Tibial nerve (tissue), 4 donors: ENCODE data around the gene CRTC3. TPM values are rescaled to one million over a fixed set of nuclear protein-coding genes. Genes with fewer than 3 reads are reported as not detected.

Experiments
- DNase-seq, 2 donors: peaks; one replicate each; pipeline ENCODE4 v3.0.0-alpha.2; 2019; ENCODE audit warnings: low spot score in 2 of 2
- H3K27ac ChIP-seq, 4 donors: fragments of 200-600 bp; sonication (generic) in 3 of 4; one replicate each; pipeline ENCODE4 v1.5.1; 2017 to 2019; ENCODE audit warnings: mild to moderate bottlenecking in 1 of 4
- H3K27me3 ChIP-seq, 2 donors: fragments of 200-600 bp; sonication (generic) in 1 of 2; one replicate each; pipeline versions ENCODE4 v1.5.1 to v1.6.0; 2017 to 2019
- H3K36me3 ChIP-seq, 3 donors: fragments of 200-600 bp; sonication (generic); one replicate each; pipeline ENCODE4 v1.5.1; 2018 to 2019
- H3K4me1 ChIP-seq, 4 donors: fragments of 200-600 bp; sonication (generic) in 3 of 4; one replicate each; pipeline ENCODE4 v1.5.1; 2017 to 2019
- H3K4me3 ChIP-seq, 4 donors: fragments of 200-600 bp; sonication (generic) in 3 of 4; one replicate each; pipeline ENCODE4 v1.5.1; 2017 to 2019; ENCODE audit warnings: mild to moderate bottlenecking in 1 of 4, moderate library complexity in 1 of 4
- H3K9me3 ChIP-seq, 4 donors: fragments of 200-600 bp; sonication (generic) in 3 of 4; one replicate each; pipeline ENCODE4 v1.5.1; 2017 to 2019
- EP300 ChIP-seq, 2 donors: sonication (generic); formaldehyde crosslinking; IDR thresholded peaks; one replicate each; pipeline ENCODE4 v1.6.1; 2017; ENCODE audit warnings: antibody characterized with exemption in 2 of 2, mild to moderate bottlenecking in 1 of 2
- POLR2A ChIP-seq, 2 donors: fragments of 450-650 bp; IDR thresholded peaks; one replicate each; pipeline ENCODE4 v1.6.1; 2017; ENCODE audit warnings: antibody characterized with exemption in 2 of 2, mild to moderate bottlenecking in 2 of 2, moderate library complexity in 2 of 2
- WGBS, 2 donors: methylation state at CpG; one replicate each; pipeline ENCODE4 v1.1.5; 2018; 5-methylcytosine and 5-hydroxymethylcytosine counted together
- total RNA-seq, 4 donors: library from RNA; depleted of rRNA; stranded (reverse); fragments of >200 nt; gene quantifications; one replicate each; pipeline ENCODE4 v1.1.0, GENCODE V29; 2016
- TF ChIP-seq, protein P1 (sequence below), 5 experiments: fragments of 200-600 bp in 3 of 5; fragments of 450-650 bp in 2 of 5; sonication (generic) in 3 of 5; IDR thresholded peaks; one replicate each; pipeline ENCODE4 v1.5.1; 2016 to 2019; ENCODE audit warnings: antibody characterized with exemption in 5 of 5, mild to moderate bottlenecking in 3 of 5, moderate library complexity in 2 of 5

CRTC3 gene
- total RNA-seq, 4 donors from 2014 or later = 52.7 to 63.7 (median 60.6) TPM

DNA sequence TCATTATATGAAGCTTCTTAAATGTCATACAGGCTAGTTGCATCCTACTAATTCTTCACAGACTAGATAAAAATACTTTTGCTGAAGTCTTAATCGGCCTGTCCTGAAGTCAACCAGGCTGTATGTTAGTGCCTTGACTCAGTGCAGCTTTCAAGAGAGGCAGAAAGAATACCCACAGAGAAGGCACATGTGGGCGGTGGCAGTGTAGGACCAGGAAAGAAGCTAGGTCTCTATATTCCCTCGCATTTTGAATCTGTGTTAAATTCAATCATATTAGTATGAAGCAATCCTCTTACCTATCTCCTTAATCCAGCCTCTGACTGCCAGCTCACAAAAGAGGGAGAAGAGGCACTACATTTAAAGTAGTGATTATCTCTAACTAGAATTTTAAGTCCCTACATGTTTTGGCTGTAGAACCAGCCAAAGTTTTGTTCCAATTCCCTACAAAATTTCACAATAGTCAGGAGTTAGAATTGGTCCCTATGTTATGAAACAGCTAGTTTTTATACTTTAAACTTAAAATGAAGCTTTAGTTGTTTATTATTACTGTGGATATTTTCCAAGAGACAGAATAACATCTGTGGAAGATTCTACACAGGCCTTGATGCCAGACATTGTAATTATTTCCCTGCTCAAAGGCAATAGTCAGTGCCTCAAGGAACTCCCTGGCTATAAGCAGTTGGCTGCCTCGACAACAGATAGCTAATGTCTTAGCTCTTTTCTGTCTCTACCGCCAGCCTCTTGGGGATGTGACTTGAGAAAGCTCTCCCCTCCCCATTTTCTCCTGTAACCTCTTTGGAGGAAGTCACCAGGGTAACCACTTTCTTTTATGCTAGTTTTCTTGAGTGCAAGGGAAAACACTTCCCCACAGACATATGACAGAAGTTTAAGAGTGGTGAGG is 31.9 kb downstream of the CRTC3 start:
- TF ChIP-seq, protein P1, sequence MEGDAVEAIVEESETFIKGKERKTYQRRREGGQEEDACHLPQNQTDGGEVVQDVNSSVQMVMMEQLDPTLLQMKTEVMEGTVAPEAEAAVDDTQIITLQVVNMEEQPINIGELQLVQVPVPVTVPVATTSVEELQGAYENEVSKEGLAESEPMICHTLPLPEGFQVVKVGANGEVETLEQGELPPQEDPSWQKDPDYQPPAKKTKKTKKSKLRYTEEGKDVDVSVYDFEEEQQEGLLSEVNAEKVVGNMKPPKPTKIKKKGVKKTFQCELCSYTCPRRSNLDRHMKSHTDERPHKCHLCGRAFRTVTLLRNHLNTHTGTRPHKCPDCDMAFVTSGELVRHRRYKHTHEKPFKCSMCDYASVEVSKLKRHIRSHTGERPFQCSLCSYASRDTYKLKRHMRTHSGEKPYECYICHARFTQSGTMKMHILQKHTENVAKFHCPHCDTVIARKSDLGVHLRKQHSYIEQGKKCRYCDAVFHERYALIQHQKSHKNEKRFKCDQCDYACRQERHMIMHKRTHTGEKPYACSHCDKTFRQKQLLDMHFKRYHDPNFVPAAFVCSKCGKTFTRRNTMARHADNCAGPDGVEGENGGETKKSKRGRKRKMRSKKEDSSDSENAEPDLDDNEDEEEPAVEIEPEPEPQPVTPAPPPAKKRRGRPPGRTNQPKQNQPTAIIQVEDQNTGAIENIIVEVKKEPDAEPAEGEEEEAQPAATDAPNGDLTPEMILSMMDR (IDR thresholded peaks at IDR 0.05) = no peak
- peak; percentile 47 to 62 for TF ChIP-seq EP300 (IDR thresholded peaks at IDR 0.05)
- Histone ChIP-seq H3K4me1 (peaks cover 0 to 85% (median 75%) of the 10 kb centered on the region in 4 donors), H3K27ac (peak overlapping the region; percentile 49 to 94 (median 78)), H3K27me3 (no peaks in the 10 kb centered on the region), H3K9me3 (no peaks in the 10 kb centered on the region), H3K36me3 (no peaks in the 10 kb centered on the region), H3K4me3 (no peak overlapping the region)
- 41 to 50% methylated on average over 5 of the region's 5 CpGs for WGBS, 2 donors
- no peak for DNase-seq

DNA sequence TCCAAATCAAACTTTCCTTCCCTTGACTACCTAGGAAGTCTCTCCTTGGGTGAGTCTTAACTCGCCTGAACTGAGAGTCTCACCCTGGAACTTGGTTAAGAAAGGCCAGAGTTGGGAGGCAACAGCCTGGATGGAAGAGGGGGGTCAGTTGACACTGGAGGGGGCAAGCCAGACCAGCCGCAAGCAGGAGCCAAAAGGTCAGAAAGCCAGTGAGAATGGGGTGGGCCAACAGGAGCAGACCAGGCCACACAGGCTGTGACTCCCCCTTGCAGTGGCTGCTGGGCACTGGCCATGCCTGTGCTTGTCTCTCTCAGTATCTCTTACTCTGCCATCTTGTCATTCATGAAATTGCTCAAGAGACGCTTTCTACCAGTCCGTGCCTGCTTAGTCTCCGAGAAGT is 32.9 kb downstream of the CRTC3 start:
- DNase-seq = no peak
- Histone ChIP-seq H3K27ac (peak overlapping the region; percentile 49 to 94 (median 78)), H3K36me3 (no peaks in the 10 kb centered on the region), H3K4me3 (no peak overlapping the region), H3K27me3 (no peaks in the 10 kb centered on the region), H3K9me3 (no peaks in the 10 kb centered on the region), H3K4me1 (peaks cover 0 to 74% (median 66%) of the 10 kb centered on the region in 4 donors)
- TF ChIP-seq POLR2A (IDR thresholded peaks at IDR 0.05) (no peak), EP300 (IDR thresholded peaks at IDR 0.05) (no peak)
- TF ChIP-seq, protein P1 (IDR thresholded peaks at IDR 0.05) = no peak
- WGBS, 2 donors = 82 to 88% methylated on average over 5 of the region's 5 CpGs

DNA sequence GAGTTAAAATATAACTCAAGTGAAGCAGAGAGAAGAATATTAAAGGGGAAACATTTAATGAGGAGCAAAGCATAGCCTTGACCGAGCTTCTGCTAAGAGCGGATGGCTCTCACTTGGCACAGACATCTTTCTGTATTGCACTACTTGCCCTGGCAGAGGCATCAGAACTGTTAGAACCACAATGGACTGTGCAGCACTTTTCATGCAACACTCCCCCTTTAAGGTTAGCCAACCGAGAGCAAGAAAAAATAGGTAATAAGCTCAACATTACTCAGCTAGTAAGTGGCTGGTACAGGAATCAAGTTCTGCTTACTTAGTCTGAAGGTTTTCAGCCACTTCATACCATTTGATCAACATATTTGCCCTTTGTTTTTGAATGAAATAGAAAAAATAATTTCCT is 33.7 kb downstream of the CRTC3 start:
- Histone ChIP-seq H3K4me1 (peaks cover 0 to 67% (median 58%) of the 10 kb centered on the region in 4 donors), H3K9me3 (no peaks in the 10 kb centered on the region)
- WGBS, 2 donors = 85 to 91% methylated on average over 3 of the region's 3 CpGs

DNA sequence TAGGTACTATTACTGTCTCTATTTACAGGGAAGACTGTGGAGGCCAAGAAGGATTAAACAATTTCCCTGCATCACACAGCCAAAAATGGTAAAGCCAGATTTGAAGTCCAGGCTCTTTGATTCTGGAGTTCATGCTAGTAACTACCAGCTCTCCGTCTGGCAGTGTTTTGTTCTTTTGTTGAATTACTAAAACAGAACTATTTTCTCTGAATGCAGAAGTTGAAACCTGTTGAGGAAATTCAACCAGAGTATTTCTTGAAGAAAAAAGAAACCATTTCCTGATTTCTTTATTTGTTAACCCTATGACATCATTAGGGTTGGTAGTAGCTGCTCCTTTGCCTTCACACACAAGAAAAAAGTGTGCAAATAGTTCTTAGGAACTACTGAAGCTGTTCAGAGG is 34.3 kb downstream of the CRTC3 start:
- Histone ChIP-seq H3K4me1 (peaks cover 0 to 61% (median 52%) of the 10 kb centered on the region in 4 donors), H3K27ac (peak overlapping the region in 3 of 4 donors; percentile 15 to 94 (median 91)), H3K9me3 (no peaks in the 10 kb centered on the region), H3K4me3 (no peak overlapping the region), H3K36me3 (no peaks in the 10 kb centered on the region), H3K27me3 (no peaks in the 10 kb centered on the region)
- no peak for DNase-seq
- 36 to 50% methylated on average over 1 of the region's 1 CpG for WGBS, 2 donors
- peak in 1 of 2 donors; percentile 12 for TF ChIP-seq EP300 (IDR thresholded peaks at IDR 0.05)
- TF ChIP-seq, protein P1 (IDR thresholded peaks at IDR 0.05) = no peak

More for the DNA sequence above, 33.7 kb downstream of the CRTC3 start:
- Histone ChIP-seq H3K27ac (peak overlapping the region in 3 of 4 donors; percentile 15 to 94 (median 91)), H3K4me3 (no peak overlapping the region), H3K27me3 (no peaks in the 10 kb centered on the region), H3K36me3 (no peaks in the 10 kb centered on the region)
- no peak for DNase-seq
- no peak for TF ChIP-seq POLR2A (IDR thresholded peaks at IDR 0.05)
- TF ChIP-seq, protein P1 (IDR thresholded peaks at IDR 0.05) = no peak
- no peak for TF ChIP-seq EP300 (IDR thresholded peaks at IDR 0.05)

DNA sequence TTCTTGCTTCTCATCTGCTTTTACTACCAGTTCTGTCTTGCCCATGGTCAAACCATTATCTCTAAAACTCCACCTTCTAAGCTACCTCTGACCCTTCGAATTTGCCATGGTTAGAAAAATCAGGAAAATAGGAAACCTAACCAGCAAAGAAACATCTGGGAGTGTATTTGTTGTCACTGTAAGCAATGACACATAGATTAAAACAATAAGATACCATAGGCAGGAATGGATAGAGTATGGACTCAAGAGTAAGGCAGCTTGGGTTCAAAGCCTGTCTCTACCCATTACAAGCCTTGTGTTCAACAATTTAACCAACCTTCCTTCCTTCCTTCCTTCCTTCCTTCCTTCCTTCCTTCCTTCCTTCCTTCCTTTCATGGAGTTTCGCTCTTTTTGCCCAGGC is 34.9 kb downstream of the CRTC3 start:
- Histone ChIP-seq H3K4me3 (no peak overlapping the region), H3K36me3 (no peaks in the 10 kb centered on the region), H3K9me3 (no peaks in the 10 kb centered on the region), H3K27ac (peak overlapping the region in 2 of 4 donors; percentile 91 to 94), H3K4me1 (peaks cover 0 to 55% (median 48%) of the 10 kb centered on the region in 4 donors), H3K27me3 (no peaks in the 10 kb centered on the region)
- no peak for TF ChIP-seq EP300 (IDR thresholded peaks at IDR 0.05)
- no peak for TF ChIP-seq POLR2A (IDR thresholded peaks at IDR 0.05)
- TF ChIP-seq, protein P1 (IDR thresholded peaks at IDR 0.05) = no peak
- WGBS, 2 donors = 89 to 94% methylated on average over 2 of the region's 2 CpGs
- no peak for DNase-seq
